Measurements from ENCODE around the gene ARSJ. TPM values are rescaled to one million over a fixed set of nuclear protein-coding genes. Genes with fewer than 3 reads are reported as not detected.
A peak's percentile ranks its signal among the peaks of the same experiment; 100 is the strongest.
"Not testable (repeated sequence)": the region's sequence is repeated elsewhere in the genome, so short reads cannot be mapped to it uniquely, and the experiment has no call there.

Gene ARSJ
- total RNA-seq, 1 experiment from 2014 or later: 12.4 TPM

DNA sequence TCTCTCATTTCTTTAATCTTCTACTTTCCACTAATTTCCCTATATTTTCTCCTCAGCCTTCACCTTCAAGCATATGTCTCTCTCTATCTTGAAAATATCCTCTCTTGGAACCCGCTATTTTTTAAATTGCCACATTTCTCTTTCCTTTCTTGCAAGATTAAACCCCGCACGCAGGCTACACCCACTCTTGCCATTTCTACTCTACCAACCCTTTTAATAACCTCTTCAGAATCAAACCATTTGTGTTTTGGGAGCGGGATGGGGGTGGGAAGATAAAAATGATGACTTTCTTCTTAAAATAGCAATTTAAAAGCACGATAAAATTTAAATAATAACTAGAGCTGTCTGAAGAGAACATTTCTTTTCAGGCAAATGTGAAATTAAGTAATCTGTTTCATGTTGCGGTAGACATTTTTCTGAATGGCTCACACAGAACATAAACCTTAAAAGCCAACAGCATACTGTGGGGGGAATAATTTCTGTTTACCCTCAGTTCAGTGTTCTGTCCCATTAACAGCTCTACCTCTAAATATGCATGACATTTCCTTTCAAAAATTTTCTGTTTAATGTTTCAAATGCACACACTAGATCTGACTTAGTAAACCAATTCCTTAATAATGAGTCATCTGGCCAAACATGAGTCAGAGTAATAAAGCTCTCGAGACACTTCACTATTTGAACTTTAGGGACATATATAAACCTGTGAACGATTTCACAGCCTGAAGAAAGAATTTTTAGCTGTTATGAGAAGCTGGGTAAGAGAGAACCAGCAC lies 20.5 kb downstream of the ARSJ start:
- peak; percentile 96 for DNase-seq (ENCODE audit: low read depth)

DNA sequence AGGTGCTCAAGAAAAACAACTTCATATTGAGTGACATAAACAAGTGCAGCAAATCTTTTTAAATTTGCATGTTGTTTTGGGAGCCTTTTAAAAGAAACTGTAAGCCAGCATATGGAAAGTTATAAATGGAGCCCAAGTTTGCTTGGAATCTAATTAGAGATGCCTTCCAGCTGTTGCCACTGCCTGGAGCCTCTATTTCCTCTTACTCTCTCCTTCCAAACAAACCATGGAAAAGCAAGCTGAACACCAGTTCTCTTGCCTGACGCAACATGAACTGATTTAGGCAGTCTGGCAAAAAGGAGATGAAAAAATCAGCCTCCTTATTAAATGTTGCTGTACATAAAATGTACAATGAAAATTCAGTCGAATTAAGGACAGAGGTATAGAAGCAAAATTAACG lies 21.5 kb downstream of the ARSJ start:
- DNase-seq (ENCODE audit: low read depth): no peak

GRCh38 chr4:113955948-113956347 lies 23.5 kb downstream of the ARSJ start:
- DNase-seq (ENCODE audit: low read depth): no peak

DNA sequence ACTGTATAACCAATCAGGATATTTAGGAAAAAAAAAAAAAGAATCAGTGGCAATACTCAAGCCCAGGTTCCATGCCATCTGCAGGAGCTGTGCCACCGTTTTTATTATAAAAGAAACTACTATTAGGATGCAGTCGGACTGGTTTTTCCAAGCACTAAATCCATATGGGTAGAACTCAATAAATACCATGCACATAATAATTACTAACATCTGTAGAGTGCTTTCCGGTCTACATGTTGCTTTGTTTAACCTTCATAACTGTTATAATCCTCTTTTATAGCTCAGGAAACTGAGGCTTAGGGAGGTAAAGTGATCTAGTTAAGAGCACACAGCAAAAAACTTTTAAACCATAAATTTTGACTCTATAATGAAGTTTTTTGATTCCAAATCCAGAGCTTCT lies 24.0 kb downstream of the ARSJ start:
- no peak for DNase-seq (ENCODE audit: low read depth)

GRCh38 chr4:113953888-113954287 lies 25.6 kb downstream of the ARSJ start:
- DNase-seq (ENCODE audit: low read depth): no peak

DNA sequence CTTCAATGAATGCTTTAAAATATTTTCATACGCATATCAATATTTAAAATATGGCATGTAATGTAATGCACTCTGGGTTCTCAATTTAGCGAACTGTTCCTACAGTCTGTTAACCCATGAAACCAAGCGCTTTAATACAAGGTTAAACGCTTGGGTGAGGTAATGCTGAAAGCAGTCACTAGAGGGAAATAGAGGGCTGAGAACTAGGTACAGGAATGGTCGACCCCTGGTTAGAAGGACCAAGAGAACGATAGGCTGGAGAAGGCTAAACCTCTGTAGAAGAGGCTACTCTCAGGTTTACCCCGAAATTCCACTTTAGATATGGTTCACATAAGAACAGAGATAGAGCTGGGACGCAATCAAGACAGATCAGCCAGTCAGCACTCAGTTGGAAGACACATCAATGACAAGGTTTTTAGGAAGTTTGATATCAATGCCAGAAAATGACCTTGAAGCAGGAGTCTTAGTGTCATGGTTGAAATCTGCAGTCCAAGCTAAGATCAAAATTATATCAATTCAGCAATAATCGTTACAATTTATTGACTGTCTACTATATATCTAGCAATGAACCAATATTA lies 26.9 kb downstream of the ARSJ start:
- peak; percentile 48 for DNase-seq (ENCODE audit: low read depth)

GRCh38 chr4:113951263-113951662 lies 28.2 kb downstream of the ARSJ start:
- no peak for DNase-seq (ENCODE audit: low read depth)

GRCh38 chr4:113950207-113950606 lies 29.2 kb downstream of the ARSJ start:
- DNase-seq (ENCODE audit: low read depth): no peak

DNA sequence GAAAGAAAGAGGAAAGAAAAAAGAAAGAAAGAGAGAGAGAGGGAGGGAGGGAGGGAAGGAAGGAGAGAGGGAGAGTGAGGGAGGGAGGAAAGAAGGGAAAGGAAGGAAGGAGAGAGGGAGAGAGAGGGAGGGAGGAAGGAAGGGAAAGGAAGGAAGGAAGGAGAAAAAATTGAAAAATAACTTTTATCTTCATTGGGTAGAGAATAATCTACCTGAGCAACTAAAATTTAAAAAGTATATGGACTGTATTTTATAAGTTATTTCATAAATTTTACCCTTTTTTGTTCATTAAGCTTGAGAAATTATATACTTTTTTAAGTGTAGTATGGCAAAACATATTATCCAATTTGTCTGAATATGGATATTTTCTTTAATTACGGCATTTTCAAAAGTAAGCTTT lies 32.0 kb downstream of the ARSJ start:
- no peak for DNase-seq (ENCODE audit: low read depth)

- DNase-seq (ENCODE audit: low read depth): peak; percentile 70
These were observed 33.5 kb downstream of the ARSJ start for GRCh38 chr4:113945906-113946305.

GRCh38 chr4:113943863-113944262 lies 35.6 kb downstream of the ARSJ start:
- DNase-seq (ENCODE audit: low read depth): peak; percentile 46

DNA sequence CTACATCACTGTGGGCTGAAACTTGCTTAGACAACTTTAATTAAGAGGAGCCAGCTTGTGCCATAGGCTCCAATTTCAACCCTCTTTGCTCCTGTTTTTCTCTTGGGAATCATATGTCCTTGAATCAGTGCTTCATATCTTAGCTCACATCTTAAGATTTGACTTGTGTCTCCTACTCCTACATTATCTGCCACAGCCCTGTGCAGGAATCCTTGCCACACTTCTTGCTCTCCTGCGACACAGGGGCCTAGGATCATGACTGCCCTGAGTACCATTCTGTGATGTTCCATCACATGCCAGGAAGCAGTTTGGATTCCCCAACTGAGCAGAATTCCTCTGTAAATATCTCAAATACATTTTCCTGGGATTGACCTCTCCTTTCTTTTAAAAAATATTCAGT lies 36.4 kb downstream of the ARSJ start:
- no peak for DNase-seq (ENCODE audit: low read depth)

DNA sequence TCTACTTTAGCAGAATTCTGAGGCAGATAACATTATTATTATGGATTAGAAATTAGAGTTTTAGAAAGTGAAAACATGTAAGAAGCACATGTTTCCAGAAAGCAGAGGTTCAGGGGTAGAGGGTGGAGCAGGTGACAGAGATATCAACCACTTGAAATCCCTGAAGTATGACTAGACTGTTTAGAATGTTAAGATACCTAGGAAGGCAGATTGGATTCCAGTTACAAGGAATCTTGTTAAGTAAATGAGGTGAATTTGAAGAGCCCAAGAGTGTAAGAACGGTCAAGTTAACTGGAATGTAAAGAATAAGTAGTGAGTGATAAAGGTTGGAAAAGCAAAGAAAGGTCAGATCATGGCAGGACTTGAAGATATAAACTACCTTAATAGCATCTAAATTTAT lies 37.6 kb downstream of the ARSJ start:
- no peak for DNase-seq (ENCODE audit: low read depth)

GRCh38 chr4:113940103-113940502 lies 39.3 kb downstream of the ARSJ start:
- not testable (repeated sequence) for DNase-seq (ENCODE audit: low read depth)

DNA sequence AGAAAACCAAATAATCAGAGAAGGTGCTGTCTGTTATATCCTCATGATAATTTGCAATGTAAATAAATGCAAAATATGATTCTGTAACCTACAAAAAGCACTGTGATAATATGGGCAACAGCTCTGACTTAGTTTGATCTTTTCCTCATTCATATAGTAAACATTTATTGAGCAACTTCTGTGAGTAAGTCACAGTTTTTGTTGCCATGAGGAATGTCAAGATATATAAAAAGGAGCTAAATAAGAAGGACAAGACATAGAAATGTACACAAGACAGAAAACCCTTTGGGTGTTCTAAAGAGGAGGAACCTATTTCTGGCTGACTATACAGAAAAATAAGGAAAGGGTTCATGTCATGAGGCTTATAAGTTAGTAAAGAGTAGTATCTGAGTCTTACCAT lies 44.3 kb downstream of the ARSJ start:
- DNase-seq (ENCODE audit: low read depth): no peak

- not testable (repeated sequence) for DNase-seq (ENCODE audit: low read depth)
These were observed 54.7 kb downstream of the ARSJ start for GRCh38 chr4:113924706-113925105.

DNA sequence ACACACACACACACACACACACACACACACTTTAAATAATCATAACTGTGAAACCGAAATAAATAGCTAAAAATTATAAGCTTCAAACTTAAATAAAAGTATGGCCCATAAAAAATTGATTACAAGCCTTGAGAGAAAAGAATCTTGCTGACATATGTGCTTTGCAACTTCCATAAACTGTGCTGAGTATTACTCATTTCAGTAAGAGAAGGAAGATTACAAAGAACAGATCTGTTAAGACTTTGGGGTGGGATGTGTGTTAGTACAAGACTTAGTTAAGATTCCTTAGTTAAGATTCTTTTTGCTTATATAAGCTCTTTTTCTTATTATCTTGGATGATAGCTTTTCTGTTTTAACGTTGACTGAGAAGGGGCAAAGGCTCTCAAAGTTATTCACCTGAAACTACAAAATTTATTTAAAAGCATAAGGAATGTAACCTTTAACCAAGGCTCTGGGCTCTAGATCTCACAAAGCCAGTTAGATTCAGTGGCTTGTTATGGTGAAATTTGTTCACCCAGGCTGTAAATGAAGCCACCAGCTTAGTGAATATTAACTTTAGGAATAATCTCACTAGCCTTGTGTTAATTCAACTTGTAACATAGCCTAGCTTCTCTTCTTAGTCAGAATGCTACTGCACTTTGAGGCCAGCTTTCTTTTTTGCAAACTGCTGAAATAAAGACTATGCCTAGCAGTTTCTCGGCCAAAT lies 58.2 kb downstream of the ARSJ start:
- DNase-seq (ENCODE audit: low read depth): no peak

- peak; percentile 36 for DNase-seq (ENCODE audit: low read depth)
These were observed 59.8 kb downstream of the ARSJ start for GRCh38 chr4:113919611-113920010.

DNA sequence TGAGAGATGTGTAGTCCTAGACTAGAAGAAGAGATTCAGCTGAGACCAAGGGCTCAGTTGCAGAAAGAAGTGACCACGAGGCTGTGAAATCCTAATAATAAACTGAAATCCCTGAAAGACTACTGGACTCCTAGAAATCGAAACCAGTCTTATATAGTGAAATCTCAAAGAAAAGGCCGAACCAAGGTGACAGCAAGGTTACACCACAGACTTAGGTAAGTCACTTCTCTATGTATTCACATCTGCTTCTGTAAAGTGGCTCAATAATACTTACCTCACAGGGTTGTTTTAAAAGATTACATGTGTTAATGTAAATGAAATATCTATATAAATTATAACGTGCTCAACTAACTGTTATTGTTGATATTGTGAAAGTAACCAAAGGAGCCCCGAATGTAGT lies 60.3 kb downstream of the ARSJ start:
- no peak for DNase-seq (ENCODE audit: low read depth)

DNA sequence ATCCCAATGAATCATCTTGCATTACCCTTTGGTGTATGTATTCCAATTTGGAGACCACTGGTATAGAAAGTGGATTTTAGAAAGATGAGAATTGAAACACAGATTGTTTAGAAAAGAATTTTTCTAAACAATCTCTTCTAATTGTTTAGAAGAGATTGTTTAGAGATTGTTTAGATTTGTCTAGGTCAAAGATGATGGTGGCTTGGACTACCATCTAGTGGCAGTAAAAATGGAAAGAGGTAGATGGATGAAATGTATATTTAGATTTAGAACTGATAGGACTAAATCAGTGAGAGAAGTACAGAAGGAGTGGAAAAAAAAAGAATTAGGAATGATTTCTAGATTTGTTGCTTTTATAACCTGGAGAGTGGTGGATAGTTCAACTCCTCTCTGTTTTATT lies 70.6 kb downstream of the ARSJ start:
- DNase-seq (ENCODE audit: low read depth): no peak

DNA sequence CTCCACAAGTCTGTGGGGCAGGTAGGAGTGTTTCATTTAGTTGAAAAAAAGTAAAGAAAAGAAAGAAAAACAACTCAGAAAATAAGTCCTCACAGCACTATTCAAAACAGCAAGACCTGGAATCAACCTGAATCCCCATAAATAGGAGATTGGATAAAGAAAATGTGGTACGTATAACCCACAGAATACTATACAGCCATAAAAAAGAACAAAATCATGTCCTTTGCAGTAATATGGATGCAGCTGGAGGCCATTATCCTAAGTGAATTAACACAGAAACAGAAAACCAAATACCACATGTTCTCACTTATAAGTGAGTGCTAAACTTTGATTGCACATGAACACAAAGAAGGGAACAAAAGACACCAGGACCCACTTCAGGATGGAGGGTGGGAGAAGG lies 71.9 kb downstream of the ARSJ start:
- no peak for DNase-seq (ENCODE audit: low read depth)

DNA sequence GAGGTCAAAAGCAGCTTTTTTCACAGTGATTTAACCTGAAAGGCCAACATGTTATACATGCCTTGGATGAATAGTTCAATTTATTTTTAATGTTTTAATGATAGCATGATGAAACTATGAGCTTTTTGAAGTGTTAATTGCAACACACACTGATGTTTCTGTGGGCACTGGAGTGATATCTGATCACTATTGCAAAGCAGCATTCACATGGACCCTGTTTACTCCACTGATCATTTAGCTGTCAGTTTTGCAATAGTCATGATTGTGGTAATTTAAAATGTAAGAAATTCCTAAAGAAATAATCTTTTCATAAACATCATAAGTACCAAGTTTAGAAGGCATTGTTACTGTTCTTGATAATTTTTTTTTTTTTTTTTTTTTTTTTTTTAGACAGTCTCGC lies 74.1 kb downstream of the ARSJ start:
- no peak for DNase-seq (ENCODE audit: low read depth)

DNA sequence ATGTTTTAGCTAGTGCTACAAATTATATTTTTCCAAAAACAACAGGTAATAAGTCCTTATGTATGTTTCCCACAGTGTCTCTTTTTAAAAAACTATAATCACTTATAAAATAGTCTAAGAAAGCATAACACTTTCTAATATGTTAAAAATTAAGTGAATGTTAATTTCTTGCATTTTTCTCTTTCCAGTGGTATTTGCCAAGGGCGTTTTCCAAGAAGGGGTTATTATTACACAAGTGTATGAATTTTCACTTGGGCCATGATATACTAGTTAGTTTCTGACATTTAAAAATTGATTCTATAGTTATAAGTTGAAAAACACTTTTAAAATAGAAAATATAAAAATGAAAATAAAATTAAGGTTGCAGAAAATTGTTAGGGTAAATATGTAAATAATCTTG lies 74.6 kb downstream of the ARSJ start:
- DNase-seq (ENCODE audit: low read depth): no peak
